GM12801 (cell line): ENCODE data around the gene MYO9B.

Source experiments
- CTCF ChIP-seq: IDR thresholded peaks from one replicate; pipeline ENCODE4 v1.5.1; 2011; ENCODE audit warnings: control low read depth; ENCODE audit not compliant: insufficient read length; ENCODE audit errors: extremely low read depth

The MYO9B gene

GRCh38 chr19:17061691-17062090, 13.9 kb upstream of the MYO9B start:
- TF ChIP-seq CTCF = no peak

GRCh38 chr19:17063428-17063827, 12.1 kb upstream of the MYO9B start:
- TF ChIP-seq CTCF = no peak

- no peak for TF ChIP-seq CTCF
These were observed 6.4 kb upstream of the MYO9B start for GRCh38 chr19:17069193-17069592.

GRCh38 chr19:17070421-17070820, 5.2 kb upstream of the MYO9B start:
- no peak for TF ChIP-seq CTCF

- TF ChIP-seq CTCF = no peak
These were observed 4.7 kb upstream of the MYO9B start for GRCh38 chr19:17070912-17071311.

- no peak for TF ChIP-seq CTCF
These were observed 1.5 kb upstream of the MYO9B start for GRCh38 chr19:17073869-17074633.

GRCh38 chr19:17074634-17075034, 943 bp upstream of the MYO9B start:
- TF ChIP-seq CTCF = no peak
